A673 (cell line): ENCODE data around the gene CUBN.

Source experiments
- EZH2 ChIP-seq: fragments of 200-600 bp; sonication (generic); IDR thresholded peaks from 2 replicates; pipeline ENCODE4 v1.6.1; 2017; ENCODE audit warnings: borderline replicate concordance, low read depth, mild to moderate bottlenecking, mixed read lengths, antibody characterized with exemption, low read length; ENCODE audit not compliant: poor library complexity, severe bottlenecking
- TF ChIP-seq, protein P1 (sequence below): fragments of 300-800, 200-600 bp; sonication (generic); conservative IDR thresholded peaks from 2 replicates; pipeline ENCODE4 v1.5.1; 2017; ENCODE audit warnings: low read depth, mild to moderate bottlenecking, antibody characterized with exemption, low read length, moderate library complexity, mixed read lengths

DNA sequence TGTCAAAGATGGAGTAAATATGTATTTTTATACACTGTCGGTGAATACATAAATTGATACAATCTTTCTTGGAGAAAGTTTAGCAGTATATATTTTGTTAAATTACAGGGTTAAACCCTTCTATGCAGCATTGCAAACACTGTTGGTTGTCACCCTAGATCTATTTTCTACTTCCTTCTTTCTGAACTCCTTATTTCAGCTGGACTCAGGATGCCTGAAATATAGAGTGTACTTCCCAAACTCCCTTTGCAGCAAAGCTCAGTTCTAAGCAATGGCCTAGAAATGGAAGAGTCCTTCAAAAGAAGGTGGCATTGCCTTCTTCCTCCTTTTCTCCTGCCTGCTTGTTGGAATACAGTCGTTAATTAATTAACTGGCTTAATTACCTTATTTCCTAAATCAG, 20.6 kb downstream of the CUBN start:
- TF ChIP-seq, protein P1, sequence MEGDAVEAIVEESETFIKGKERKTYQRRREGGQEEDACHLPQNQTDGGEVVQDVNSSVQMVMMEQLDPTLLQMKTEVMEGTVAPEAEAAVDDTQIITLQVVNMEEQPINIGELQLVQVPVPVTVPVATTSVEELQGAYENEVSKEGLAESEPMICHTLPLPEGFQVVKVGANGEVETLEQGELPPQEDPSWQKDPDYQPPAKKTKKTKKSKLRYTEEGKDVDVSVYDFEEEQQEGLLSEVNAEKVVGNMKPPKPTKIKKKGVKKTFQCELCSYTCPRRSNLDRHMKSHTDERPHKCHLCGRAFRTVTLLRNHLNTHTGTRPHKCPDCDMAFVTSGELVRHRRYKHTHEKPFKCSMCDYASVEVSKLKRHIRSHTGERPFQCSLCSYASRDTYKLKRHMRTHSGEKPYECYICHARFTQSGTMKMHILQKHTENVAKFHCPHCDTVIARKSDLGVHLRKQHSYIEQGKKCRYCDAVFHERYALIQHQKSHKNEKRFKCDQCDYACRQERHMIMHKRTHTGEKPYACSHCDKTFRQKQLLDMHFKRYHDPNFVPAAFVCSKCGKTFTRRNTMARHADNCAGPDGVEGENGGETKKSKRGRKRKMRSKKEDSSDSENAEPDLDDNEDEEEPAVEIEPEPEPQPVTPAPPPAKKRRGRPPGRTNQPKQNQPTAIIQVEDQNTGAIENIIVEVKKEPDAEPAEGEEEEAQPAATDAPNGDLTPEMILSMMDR = no peak
- TF ChIP-seq EZH2 = no peak
